ENCODE measurements around the gene GPC6.

GRCh38 chr13:93771782-93772181, 545.2 kb downstream of the GPC6 start:
- TF ChIP-seq CTCF (IDR thresholded peaks at IDR 0.05), result no peak
- no peak for TF ChIP-seq POLR2A (IDR thresholded peaks at IDR 0.05)
